GM19463 (cell line): ENCODE data around the gene SMCO1.
"Not testable (repeated sequence)": the region's sequence is repeated elsewhere in the genome, so short reads cannot be mapped to it uniquely, and the experiment has no call there.

ENCODE experiments used
- ATAC-seq: cut with Tn5 transposase; IDR thresholded peaks from one replicate; pipeline ENCODE4 v1.9.1; 2021; ENCODE audit warnings: mild to moderate bottlenecking, moderate library complexity; ENCODE audit not compliant: unreplicated experiment

SMCO1 gene

GRCh38 chr3:196523841-196524240 is 8.7 kb upstream of the SMCO1 start:
- ATAC-seq: no peak

- ATAC-seq: not testable (repeated sequence)
Measured at GRCh38 chr3:196521291-196521690, 6.1 kb upstream of the SMCO1 start.

GRCh38 chr3:196519718-196520082 is 4.6 kb upstream of the SMCO1 start:
- ATAC-seq: no peak

GRCh38 chr3:196518966-196519717 is 4.0 kb upstream of the SMCO1 start:
- ATAC-seq: no peak

GRCh38 chr3:196517919-196518318 is 2.8 kb upstream of the SMCO1 start:
- no peak for ATAC-seq

GRCh38 chr3:196517162-196517800 is 2.1 kb upstream of the SMCO1 start:
- no peak for ATAC-seq

- ATAC-seq: no peak
Measured at GRCh38 chr3:196514350-196514716, 813 bp downstream of the SMCO1 start.

GRCh38 chr3:196513697-196514349 is 1.3 kb downstream of the SMCO1 start:
- no peak for ATAC-seq

GRCh38 chr3:196511646-196512425 is 3.3 kb downstream of the SMCO1 start:
- ATAC-seq: not testable (repeated sequence)

DNA sequence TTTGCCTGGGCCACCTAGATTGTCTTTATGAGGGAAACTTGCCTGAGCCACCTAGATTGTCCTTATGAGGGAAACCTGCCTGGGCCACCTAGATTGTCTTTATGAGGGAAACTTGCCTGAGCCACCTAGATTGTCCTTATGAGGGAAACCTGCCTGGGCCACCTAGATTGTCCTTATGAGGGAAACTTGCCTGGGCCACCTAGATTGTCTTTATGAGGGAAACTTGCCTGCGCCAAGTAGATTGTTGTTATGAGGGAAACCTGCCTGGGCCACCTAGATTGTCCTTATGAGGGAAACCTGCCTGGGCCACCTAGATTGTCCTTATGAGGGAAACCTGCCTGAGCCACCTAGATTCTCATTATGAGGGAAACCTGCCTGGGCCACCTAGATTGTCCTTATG is 4.0 kb downstream of the SMCO1 start:
- ATAC-seq: not testable (repeated sequence)

DNA sequence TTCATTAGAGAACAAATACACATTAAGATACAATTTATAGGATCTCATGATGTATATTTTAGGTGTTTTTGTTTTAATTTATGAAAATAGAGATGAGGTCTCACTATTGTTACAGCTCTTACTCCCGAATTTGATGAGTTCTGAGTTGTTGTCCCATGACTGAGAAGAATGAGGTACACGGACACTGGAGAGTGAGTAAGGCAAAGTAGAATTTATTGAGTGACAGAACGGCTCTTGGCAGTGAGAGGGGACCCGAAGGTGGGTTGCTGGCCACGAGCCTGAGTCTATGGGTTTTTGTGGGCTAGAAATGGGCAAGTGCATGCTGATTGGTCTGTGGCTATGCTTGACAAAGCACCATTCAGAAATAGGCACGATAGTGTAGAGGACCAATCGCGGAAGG is 8.5 kb downstream of the SMCO1 start:
- no peak for ATAC-seq

DNA sequence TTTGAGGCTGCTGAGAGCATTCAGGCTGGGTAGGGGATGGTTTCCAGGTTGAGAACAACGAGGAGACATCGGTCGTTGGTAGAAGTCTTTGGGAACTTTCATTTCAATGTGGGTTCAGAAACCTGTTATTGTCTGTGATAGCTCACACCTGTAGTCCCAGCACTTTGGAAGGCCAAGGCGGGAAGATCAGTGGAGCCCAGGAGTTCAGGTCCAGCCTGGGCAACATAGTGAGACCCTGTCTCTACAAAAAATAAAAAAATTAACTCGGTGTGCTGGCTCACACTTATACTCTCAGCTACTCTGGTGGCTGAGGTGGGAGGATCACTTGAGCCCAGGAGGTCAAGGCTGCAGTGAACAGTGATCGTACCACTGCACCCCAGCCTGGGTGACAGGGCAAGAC is 10.6 kb downstream of the SMCO1 start:
- ATAC-seq: no peak

DNA sequence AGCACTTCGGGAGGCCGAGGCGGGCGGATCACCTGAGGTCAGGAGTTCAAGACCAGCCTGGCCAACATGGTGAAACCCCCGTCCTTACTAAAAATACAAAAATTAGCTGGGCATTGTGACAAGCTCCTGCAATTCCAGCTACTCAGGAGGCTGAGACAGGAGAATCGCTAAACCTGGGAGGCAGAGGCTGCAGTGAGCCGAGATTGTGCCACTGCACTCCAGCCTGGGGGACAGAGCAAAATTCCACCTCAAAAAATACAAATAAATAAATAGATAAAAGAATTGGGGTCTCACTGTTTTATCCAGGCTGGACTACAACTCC is 11.1 kb downstream of the SMCO1 start:
- not testable (repeated sequence) for ATAC-seq

DNA sequence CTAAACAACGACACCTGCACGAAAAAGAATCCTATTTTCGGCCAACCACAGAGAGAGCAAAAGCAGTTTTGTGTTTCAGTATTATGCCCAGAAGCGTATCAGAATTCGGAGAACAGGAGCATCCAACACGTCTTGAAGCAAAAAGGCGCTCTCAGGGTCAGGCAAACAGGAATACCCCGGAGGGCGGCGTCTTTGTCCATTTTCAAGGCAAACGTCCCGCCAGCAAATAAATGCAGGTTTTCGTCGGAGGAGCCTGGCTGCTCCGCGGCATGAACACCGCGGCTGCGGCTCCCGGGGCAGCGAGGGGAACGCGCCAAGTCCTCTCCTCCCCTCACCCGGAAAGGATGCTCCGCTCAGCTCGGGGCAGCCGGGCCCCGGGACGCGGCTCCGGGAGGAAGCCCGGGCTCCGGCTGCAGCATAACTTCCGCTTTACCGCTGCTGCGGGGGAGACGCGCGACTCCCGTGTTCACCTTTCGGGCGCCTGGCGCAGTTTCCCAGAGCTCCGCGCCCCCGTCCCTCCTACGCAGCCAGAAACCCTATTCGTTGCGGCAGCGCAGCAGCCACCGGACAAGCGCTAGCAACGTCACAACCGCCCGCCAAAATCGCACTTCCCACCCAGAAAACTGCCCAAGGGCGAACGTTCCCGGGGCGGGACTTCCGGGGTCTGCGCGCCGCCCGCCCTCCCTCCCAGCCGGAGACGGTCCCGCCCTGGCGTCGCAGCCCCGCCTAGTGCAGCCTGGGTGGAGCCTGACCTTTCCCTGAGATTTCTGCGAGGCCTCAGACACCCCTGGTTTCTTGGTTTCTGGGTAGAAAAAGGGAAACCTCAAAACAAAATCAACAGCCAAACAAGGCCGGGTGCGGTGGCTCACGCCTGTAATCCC is 11.7 kb downstream of the SMCO1 start, which contains the start of gene RNF168:
RNF168 (minus strand) TSS at position 573 of the 881 bp plus-strand sequence. CDS start 595 bp downstream, outside the sequence.
- peak; percentile 85 for ATAC-seq

DNA sequence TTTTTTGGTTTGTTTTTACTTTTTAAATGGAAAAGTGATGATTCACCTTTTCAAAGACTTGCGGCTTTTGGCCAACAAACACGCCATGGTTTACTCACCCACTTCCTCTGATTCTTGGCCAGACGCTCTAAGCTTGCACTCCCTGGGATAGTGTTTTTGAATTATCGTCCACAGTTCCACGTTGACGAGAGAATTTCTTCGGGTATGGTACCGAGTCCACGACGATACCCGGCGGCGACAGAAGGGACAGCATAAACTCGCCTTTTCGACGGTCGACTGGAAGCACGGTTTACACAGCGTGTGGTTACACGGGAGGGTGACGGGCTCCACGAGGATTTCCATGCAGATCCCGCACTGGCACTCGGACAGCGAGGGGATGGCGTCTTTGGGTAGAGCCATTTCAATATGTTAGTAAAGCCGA is 12.4 kb downstream of the SMCO1 start:
- ATAC-seq: peak; percentile 14

DNA sequence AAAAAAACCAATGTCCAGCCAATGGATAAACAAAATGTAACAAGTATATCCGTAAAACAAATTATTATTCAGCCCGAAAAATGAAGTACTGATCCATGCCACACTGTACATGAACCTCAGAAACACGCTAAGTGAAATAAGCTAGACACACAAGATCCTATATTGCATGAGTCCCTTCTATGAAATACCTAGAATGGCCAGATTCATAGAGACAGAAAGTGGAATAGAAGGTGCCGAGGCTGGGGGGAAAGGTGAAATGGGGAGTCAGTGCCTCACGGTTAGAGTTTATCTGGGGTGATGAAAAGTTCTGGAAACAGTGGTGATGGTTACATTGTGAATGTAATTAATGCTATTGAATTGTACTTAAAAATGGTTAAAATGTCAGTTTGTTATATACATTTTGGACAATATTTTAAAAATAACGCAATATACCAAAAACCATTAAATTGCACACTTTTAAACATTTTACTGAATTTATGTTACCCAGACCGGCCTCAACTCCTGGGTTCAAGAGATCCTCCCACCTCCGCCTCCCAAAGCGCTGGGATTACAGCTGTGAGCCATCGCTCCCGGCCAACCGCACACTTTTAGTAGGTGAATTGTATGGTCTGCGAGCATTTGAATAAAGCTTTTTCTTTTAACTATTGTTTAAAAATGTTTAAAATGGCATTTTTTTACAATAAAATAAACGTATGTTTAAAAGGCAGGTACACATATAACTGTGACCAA is 13.7 kb downstream of the SMCO1 start:
- no peak for ATAC-seq

- ATAC-seq: no peak
Measured at GRCh38 chr3:196499807-196500524, 15.2 kb downstream of the SMCO1 start.

DNA sequence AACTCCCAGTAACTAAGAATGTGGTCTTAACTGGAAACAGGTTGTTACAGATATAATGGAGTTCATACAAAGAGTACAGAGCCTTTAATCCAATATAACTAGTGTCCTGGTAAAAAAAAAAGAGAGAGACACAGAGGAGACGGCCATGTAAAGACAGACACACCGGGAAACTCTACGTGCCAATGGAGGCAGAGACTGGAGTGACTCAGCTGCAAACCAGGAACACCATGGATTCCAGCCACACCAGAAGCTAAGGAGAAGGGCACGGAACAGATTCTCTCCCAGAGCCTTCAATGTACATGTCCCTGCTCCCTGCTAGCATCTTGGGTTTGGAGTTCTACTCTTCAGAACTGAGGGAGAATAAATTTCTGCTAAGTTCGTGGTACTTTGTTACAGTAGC is 16.1 kb downstream of the SMCO1 start:
- ATAC-seq: no peak

DNA sequence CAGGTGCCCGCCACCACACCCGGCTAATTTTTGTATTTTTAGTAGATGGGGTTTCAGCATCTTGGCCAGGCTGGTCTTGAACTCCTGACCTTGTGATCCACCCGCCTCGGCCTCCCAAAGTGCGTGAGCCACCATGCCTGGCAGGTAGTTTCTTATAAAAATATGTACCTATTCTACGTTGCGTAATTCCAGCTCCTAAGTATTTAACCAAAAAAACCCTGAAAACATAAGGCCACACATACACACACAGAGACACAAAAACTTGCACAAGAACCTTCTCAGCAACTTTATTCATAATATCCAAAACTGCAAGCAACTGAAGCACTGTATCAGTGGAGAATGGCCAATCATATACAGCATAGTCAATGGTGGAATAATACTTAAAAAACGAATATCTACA is 16.8 kb downstream of the SMCO1 start:
- no peak for ATAC-seq
